GM19351 (cell line): Measurements from ENCODE around the gene HSPG2.
"Not testable (repeated sequence)": the region's sequence is repeated elsewhere in the genome, so short reads cannot be mapped to it uniquely, and the experiment has no call there.

Experiments
- ATAC-seq: cut with Tn5 transposase; IDR thresholded peaks from one replicate; pipeline ENCODE4 v1.9.1; 2021; ENCODE audit warnings: mild to moderate bottlenecking, moderate library complexity; ENCODE audit not compliant: unreplicated experiment

Gene HSPG2

DNA sequence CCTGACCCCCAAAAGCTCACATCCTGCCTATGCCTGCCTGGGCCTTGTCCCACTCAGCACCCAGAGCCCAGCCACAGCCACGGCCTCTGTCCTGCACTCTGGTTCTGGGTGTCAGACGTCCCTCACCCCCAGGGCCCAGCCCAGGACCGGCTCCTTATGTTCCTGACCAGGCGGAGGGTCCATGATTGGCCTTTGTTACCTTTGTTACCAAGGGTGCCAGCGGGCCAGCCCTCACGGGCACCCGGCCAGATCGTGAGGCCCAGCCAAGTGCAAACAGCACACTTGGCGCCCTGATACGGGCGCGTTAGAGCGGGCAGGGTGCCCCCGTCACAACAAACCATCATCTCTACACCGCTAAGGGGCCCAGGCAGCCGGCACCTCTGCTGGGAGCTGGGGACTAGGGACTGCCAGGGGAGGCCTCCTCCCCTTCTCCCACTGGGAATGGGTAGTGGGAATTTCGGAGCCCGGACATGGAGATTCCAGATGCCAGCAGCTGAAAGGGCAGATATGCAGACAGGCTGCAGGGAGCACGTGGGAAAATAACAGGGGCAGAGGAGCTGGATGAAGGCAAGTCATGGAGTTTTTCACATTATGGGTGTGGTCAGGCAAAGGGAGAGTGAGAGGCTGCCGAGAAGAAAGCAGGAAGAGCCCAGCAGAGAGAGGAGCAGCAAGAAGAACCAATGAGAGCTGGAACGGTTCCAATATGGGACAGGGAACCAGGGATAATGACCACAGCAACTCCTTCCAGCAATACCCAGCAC lies 22.1 kb downstream of the HSPG2 start:
- ATAC-seq = no peak

DNA sequence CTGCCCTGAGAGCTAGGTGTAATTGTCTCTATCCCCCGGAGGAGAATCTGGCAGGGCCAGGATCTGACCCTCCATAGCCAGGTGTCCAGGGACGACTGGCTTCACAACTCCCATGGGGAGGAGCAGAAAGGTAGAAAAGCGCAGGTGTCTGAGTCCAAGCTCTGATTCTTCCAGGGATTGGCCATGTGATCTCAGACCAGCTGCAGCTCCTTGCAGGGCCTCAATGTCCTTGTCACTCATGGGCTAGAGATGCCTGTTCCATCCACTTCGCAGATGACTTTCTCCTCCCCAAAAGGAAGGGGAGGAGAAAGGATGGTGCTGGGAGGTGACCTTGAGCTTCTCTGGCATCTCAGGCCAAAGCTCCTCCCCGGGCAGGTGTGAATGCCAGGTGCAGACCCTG lies 22.7 kb downstream of the HSPG2 start:
- no peak for ATAC-seq

DNA sequence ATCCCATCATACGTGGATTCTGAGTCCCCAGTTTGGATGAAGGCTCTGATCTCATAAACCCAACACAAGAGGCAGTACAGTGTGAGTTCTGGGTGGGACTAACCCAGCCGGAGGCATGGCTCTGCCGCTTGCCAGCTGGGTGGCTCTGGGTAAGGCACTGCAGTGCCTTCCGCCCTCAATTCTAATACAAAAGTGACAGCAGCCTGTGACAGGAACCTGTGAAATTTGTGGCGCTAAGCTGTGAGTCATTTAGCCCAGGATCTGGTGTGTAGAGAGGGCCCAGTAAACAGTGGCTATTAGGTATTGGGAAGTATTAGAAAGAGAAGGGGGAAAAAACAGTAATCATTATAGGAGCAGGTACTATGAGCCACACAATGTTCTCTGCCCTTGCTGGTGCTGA lies 23.3 kb downstream of the HSPG2 start:
- no peak for ATAC-seq

GRCh38 chr1:21913258-21913657 lies 23.9 kb downstream of the HSPG2 start:
- no peak for ATAC-seq

- no peak for ATAC-seq
Observed at GRCh38 chr1:21912038-21912758, 24.9 kb downstream of the HSPG2 start.

DNA sequence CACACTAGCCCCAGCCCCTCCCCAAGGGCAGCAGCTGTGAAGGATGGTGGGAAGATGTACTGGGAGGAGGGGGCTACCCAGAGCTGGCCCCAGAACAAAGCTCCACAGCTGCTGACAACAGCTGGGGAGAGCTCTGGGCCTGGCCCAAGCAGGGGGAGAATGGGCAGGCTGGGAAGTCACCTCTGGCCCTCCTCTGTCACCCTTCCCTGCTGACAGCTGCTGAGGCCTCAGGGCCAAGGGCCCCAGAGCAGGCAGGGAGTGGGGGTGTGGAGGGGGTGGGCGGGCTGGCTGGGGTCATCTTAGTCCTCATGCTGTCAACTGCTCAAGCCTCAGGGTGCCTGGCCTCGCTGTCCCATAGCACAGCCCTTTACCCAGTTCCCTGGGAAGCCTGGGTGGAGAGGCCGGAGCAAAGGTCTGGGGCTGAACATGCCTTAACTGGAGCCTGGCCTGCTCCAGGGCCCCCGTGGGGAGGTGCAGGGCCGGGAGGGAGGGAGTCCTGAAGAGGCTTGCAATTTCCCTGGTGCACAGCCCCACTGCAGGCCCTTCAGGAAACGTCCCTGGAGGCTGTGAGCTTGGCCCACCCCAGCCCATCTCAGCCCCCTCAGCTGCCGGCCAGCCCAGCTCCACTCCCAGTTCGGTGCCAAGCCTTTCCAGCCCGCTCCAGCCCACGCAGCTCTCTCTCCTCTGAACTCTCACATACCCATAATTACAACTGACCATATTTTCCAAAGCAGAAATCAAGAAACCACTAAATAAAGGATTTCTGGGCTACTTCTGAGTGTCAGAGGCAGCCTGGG lies 25.7 kb downstream of the HSPG2 start:
- no peak for ATAC-seq

- ATAC-seq = no peak
Observed at GRCh38 chr1:21910558-21911204, 26.4 kb downstream of the HSPG2 start.

- no peak for ATAC-seq
Observed at GRCh38 chr1:21909787-21910503, 27.2 kb downstream of the HSPG2 start.

DNA sequence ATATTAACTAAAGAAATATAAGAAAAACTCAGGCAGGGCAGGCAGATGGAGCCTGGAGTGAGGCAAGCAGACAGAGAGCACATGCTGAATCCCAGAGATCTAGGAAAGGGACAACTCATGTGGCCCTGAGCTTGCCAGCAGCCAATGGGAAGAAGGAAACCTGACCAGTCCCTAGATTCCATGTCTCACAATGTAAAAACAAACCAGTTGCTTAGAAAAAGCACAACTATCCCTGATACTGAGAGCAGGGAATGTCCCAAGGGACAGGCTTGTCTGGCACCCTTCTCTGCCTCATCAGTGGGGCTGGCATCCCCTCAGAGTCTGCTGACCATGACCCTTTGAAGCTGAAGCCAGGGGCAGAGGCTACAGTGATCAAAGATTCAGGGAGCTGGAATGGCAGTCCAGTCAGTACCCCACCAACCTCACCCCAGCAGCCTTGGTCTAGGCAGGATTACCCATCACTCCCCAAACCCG lies 27.8 kb downstream of the HSPG2 start:
- ATAC-seq = no peak

DNA sequence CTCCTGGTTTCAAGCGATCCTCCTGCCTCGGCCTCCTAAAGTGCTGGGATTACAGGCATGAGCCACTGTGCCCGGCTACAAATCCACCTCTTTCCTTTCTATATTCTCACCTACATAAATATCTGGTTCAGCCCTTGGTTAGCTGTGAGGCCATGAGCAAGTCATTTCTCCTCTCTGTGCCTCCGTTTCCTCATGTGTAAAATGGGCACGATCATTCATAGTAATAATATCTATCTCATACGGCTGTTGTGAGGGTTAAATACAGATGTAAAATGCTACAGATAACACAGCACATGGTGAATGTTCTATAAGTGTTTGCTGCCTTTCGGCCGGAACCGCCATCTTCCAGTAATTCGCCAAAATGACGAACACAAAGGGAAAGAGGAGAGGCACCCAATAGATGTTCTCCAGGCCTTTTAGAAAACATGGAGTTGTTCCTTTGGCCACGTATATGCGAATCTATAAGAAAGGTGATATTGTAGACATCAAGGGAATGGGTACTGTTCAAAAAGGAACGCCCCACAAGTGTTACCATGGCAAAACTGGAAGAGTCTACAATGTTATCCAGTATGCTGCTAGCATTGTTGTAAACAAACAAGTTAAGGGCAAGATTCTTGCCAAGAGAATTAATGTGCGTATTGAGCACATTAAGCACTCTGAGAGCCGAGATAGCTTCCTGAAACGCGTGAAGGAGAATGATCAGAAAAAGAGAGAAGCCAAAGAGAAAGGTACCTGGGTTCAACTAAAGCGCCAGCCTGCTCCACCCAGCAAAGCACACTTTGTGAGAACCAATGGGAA lies 29.2 kb downstream of the HSPG2 start:
- ATAC-seq = not testable (repeated sequence)

- no peak for ATAC-seq
Observed at GRCh38 chr1:21907079-21907418, 30.1 kb downstream of the HSPG2 start.

GRCh38 chr1:21906173-21907078 lies 30.7 kb downstream of the HSPG2 start:
- ATAC-seq = no peak

DNA sequence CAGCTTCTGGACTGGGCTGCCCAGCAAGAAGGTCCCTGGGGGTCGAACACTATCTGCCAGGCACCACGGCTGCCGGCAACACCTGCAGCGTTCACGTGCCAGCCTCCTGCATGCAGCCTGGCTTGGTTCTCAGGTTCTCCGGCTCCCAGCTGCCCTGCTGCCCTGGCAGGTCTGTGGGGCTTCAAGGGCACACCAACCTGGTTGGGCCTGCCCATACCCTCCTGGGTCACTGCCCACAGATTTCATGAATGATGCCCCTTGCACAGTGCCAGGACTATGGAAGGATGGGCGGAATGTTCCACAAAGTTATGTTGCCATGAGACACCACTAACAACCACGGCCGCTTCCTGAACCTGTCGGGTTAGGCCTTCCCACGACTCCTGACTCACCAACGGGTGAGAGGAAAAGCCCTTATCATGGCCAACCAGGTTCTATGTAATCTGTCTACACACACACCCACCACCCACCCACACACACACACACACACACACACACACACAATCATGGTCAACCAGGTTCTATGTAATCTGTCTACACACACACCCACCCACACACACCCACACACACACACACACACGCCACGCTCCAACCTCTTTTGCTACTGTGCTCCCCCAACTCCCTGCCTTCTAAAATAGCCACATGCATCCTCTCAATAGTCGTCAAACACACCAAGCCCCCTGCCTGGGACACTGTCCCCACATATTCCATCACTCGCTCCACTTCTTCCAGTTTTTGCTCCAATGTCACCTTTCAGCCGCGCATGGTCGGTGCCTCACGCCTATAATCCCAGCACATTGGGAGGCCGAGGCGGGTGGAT lies 32.2 kb downstream of the HSPG2 start:
- no peak for ATAC-seq

DNA sequence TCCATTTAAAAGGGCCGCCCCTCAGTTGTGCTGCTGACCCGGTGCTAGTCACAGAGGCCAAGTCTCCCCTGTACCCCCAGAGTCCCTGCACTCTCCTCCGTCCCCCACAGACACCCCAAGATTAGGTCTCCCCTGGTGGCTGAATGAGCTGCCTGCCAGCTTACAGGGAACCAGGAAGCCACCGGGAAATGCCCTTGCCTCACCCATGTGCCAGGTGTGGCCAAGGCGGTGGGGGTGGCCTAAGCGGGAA lies 32.7 kb downstream of the HSPG2 start:
- ATAC-seq = no peak

DNA sequence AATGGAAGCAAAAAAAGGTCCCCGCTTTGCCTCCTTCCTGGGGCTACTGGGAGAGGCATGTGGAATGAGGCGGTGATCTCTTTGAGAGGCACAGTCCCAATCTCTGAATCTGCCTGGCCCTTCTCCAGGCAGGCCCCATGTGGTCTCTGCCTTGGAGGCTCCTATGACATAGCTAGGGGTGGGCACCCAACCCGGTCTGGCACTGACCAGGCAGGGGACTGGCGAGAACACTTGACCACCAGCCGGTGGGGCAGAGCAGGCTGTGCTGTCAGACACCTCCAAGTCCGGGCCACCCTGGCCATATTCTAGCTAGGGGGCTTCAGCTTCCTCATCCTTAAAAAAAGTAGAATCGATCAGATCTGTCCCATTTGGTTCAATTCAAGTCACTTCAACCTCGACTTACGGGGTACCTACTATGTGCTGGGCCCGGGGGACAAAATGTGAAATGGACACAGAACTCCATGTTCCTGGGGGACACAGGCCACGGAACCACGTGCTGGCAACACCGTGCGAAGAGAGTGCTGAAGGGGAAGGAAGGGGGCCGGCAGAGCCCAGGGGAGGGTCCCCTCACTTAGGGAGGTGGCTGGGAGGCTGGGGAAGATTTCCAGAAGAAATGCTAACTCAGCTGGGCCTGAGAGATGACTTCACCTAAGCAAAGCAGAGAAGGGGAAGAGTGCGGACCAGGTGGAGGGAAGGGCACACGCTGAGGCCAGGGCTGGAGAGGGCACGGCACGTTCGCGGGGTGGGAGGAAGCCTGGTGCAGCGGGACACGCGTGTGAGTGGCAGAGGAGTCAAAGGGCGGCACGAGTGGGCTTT lies 33.3 kb downstream of the HSPG2 start:
- no peak for ATAC-seq

- ATAC-seq = no peak
Observed at GRCh38 chr1:21902026-21903012, 34.8 kb downstream of the HSPG2 start.
